Neutrophil (primary cell): ENCODE results near the gene ZNF385D.

Experiments used
- H3K27ac ChIP-seq: fragments of 200-600 bp; sonication (generic); 2 replicates; pipeline ENCODE4 v1.5.1; 2016; ENCODE audit warnings: mild to moderate bottlenecking, moderate library complexity
- H3K27me3 ChIP-seq: fragments of 200-600 bp; sonication (generic); 2 replicates; pipeline ENCODE4 v1.6.0; 2016; ENCODE audit warnings: mild to moderate bottlenecking
- H3K36me3 ChIP-seq: fragments of 200-600 bp; sonication (generic); 2 replicates; pipeline ENCODE4 v1.5.1; 2017
- H3K4me1 ChIP-seq, 2 experiments: fragments of 200-600 bp in 1 of 2; sonication (generic) in 1 of 2; 1 replicate in 1 of 2; 2 replicates in 1 of 2; pipeline versions ENCODE4 v1.5.1 to v1.6.1; 2013 to 2016; ENCODE audit warnings: low read depth in 1 of 2, low read length in 1 of 2, mild to moderate bottlenecking in 1 of 2, moderate library complexity in 1 of 2; ENCODE audit not compliant: control insufficient read depth in 1 of 2, insufficient read depth in 1 of 2
- H3K4me3 ChIP-seq, 2 experiments: fragments of 200-600 bp in 1 of 2; sonication (generic) in 1 of 2; 1 replicate in 1 of 2; 2 replicates in 1 of 2; pipeline ENCODE4 v1.5.1; 2013 to 2016; ENCODE audit warnings: low read depth in 1 of 2, low read length in 1 of 2, mild to moderate bottlenecking in 1 of 2, moderate library complexity in 1 of 2
- H3K9me3 ChIP-seq: fragments of 200-600 bp; sonication (generic); 2 replicates; pipeline ENCODE4 v1.5.1; 2016
- TF ChIP-seq, protein P1 (sequence below): fragments of 200-600 bp; sonication (generic); IDR thresholded peaks from 2 replicates; pipeline ENCODE4 v1.5.1; 2016; ENCODE audit warnings: antibody characterized with exemption

Gene ZNF385D

GRCh38 chr3:21441821-21442220 is 309.2 kb downstream of the ZNF385D start:
- no peak overlapping the region for H3K27ac ChIP-seq
- H3K27me3 ChIP-seq = no peaks in the 10 kb centered on the region
- H3K9me3 ChIP-seq = no peaks in the 10 kb centered on the region
- TF ChIP-seq, protein P1, sequence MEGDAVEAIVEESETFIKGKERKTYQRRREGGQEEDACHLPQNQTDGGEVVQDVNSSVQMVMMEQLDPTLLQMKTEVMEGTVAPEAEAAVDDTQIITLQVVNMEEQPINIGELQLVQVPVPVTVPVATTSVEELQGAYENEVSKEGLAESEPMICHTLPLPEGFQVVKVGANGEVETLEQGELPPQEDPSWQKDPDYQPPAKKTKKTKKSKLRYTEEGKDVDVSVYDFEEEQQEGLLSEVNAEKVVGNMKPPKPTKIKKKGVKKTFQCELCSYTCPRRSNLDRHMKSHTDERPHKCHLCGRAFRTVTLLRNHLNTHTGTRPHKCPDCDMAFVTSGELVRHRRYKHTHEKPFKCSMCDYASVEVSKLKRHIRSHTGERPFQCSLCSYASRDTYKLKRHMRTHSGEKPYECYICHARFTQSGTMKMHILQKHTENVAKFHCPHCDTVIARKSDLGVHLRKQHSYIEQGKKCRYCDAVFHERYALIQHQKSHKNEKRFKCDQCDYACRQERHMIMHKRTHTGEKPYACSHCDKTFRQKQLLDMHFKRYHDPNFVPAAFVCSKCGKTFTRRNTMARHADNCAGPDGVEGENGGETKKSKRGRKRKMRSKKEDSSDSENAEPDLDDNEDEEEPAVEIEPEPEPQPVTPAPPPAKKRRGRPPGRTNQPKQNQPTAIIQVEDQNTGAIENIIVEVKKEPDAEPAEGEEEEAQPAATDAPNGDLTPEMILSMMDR = no peak
- no peak overlapping the region for H3K4me3 ChIP-seq
- no peaks in the 10 kb centered on the region for H3K36me3 ChIP-seq
- no peaks in the 10 kb centered on the region for H3K4me1 ChIP-seq

- TF ChIP-seq, protein P1 = no peak
- Histone ChIP-seq H3K36me3 (no peaks in the 10 kb centered on the region), H3K27ac (no peak overlapping the region), H3K4me3 (no peak overlapping the region), H3K27me3 (no peaks in the 10 kb centered on the region), H3K9me3 (no peaks in the 10 kb centered on the region), H3K4me1 (no peaks in the 10 kb centered on the region)
Observed at GRCh38 chr3:21436835-21437234, 314.2 kb downstream of the ZNF385D start.

DNA sequence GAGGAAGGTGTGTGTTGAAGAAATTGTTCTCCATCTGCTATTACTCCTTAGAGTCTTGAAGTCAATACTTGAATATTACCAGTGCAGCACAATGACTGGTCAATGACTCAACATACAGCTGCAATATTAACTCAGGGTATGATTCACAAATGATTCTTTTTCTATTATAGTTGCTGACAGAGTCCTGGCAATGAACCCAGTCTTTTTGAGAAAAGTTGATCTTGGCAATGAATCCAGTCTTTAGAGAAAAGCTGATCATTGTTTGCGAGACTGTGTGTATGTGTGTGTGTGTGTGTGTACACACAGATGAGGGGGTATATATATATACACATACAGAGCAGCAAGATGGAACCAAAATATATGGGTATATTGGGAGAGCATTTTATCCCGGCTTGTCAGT is 315.1 kb downstream of the ZNF385D start:
- no peak overlapping the region for H3K4me3 ChIP-seq
- H3K4me1 ChIP-seq = no peaks in the 10 kb centered on the region
- no peaks in the 10 kb centered on the region for H3K27me3 ChIP-seq
- no peak overlapping the region for H3K27ac ChIP-seq
- H3K9me3 ChIP-seq = no peaks in the 10 kb centered on the region
- no peaks in the 10 kb centered on the region for H3K36me3 ChIP-seq
- TF ChIP-seq, protein P1 = no peak

- Histone ChIP-seq H3K36me3 (no peaks in the 10 kb centered on the region), H3K4me3 (no peak overlapping the region), H3K4me1 (no peaks in the 10 kb centered on the region), H3K27me3 (no peaks in the 10 kb centered on the region), H3K27ac (no peak overlapping the region), H3K9me3 (no peaks in the 10 kb centered on the region)
- TF ChIP-seq, protein P1 = no peak
Observed at GRCh38 chr3:21434310-21434709, 316.7 kb downstream of the ZNF385D start.

DNA sequence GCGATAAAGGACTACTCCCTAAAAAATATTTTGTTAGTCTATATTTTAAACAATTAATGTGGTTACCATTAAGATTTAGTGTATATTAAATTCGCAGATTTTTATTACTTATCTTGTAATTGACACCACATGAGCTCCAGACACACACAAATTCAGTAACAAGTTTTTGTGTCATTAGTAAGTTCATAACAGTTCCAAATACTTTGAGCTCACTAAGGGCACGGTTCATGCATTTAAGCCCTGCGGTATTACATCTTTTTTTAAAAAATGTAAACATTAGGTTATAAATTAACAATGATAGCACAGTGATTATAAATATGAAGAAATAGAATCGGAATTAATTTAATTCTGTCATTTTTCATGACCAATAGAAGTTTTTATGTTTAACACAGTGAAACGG is 317.3 kb downstream of the ZNF385D start:
- Histone ChIP-seq H3K9me3 (no peaks in the 10 kb centered on the region), H3K4me1 (no peaks in the 10 kb centered on the region), H3K4me3 (no peak overlapping the region), H3K27ac (no peak overlapping the region), H3K27me3 (no peaks in the 10 kb centered on the region), H3K36me3 (no peaks in the 10 kb centered on the region)
- TF ChIP-seq, protein P1 = no peak

DNA sequence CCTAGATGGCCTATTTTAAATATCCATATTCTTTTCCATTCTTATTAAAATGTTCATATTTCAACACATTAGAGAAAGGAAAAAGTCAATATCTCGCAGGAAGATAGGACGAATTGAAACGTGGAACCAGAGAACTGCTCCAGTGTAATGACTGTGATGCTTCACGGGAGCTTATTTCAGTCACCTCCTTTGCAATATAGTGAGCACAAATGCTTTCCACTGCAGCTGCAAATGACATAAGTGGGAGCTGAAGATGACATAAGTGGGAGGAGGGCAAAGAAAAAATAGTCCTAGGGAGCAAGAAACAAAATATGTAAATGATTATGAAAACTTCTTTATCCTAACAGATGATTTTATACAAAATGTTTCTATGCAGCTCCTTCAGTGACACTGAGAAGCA is 324.1 kb downstream of the ZNF385D start:
- H3K27me3 ChIP-seq = no peaks in the 10 kb centered on the region
- H3K4me1 ChIP-seq = no peaks in the 10 kb centered on the region
- H3K9me3 ChIP-seq = no peaks in the 10 kb centered on the region
- H3K4me3 ChIP-seq = no peak overlapping the region
- TF ChIP-seq, protein P1 = no peak
- H3K36me3 ChIP-seq = no peaks in the 10 kb centered on the region
- no peak overlapping the region for H3K27ac ChIP-seq
